ENCODE measurements around the gene AQP2.
"Not testable (repeated sequence)": the region's sequence is repeated elsewhere in the genome, so short reads cannot be mapped to it uniquely, and the experiment has no call there.

Gene AQP2

GRCh38 chr12:49972641-49973360 lies 22.3 kb downstream of the AQP2 start, which contains the start of gene AQP6:
AQP6 (plus strand) TSS chr12:49972947; CDS start chr12:49973174, 227 bp downstream.
- DNase-seq, result no peak

- DNase-seq, result no peak
These were observed 22.9 kb downstream of the AQP2 start for GRCh38 chr12:49973361-49973830.

GRCh38 chr12:49974231-49974675 lies 23.7 kb downstream of the AQP2 start:
- DNase-seq, result no peak

- no peak for DNase-seq
These were observed 24.3 kb downstream of the AQP2 start for GRCh38 chr12:49974677-49975317.

GRCh38 chr12:49975318-49975761 lies 24.8 kb downstream of the AQP2 start:
- no peak for DNase-seq

- DNase-seq, result no peak
These were observed 26.0 kb downstream of the AQP2 start for GRCh38 chr12:49976557-49976956.

- no peak for DNase-seq
These were observed 27.6 kb downstream of the AQP2 start for GRCh38 chr12:49978125-49978524.

- DNase-seq, result no peak
These were observed 28.6 kb downstream of the AQP2 start for GRCh38 chr12:49979016-49979586.

- no peak for DNase-seq
These were observed 29.3 kb downstream of the AQP2 start for GRCh38 chr12:49979791-49980190.

GRCh38 chr12:49980501-49981349 lies 30.2 kb downstream of the AQP2 start:
- DNase-seq, result no peak

- DNase-seq, result no peak
These were observed 31.9 kb downstream of the AQP2 start for GRCh38 chr12:49982246-49983087.

GRCh38 chr12:49983892-49984291 lies 33.4 kb downstream of the AQP2 start:
- no peak for DNase-seq

- no peak for DNase-seq
These were observed 34.2 kb downstream of the AQP2 start for GRCh38 chr12:49984476-49985359.

- no peak for DNase-seq
These were observed 35.4 kb downstream of the AQP2 start for GRCh38 chr12:49985981-49986380.

GRCh38 chr12:49986476-49986875 lies 35.9 kb downstream of the AQP2 start:
- not testable (repeated sequence) for DNase-seq

GRCh38 chr12:49987625-49988303 lies 37.2 kb downstream of the AQP2 start:
- no peak for DNase-seq

- DNase-seq, result not testable (repeated sequence)
These were observed 38.9 kb downstream of the AQP2 start for GRCh38 chr12:49989400-49989799.

- no peak for DNase-seq
These were observed 39.7 kb downstream of the AQP2 start for GRCh38 chr12:49990273-49990672.

- no peak for DNase-seq
These were observed 47.9 kb downstream of the AQP2 start for GRCh38 chr12:49998453-49998852.

- DNase-seq, result no peak
These were observed 53.1 kb downstream of the AQP2 start for GRCh38 chr12:50003595-50003994.
